HG03175 (cell line): Measurements from ENCODE around the gene SLC10A3.
"Not testable (repeated sequence)": the region's sequence is repeated elsewhere in the genome, so short reads cannot be mapped to it uniquely, and the experiment has no call there.

Experiments used
- ATAC-seq: cut with Tn5 transposase; IDR thresholded peaks from one replicate; pipeline ENCODE4 v1.9.1; 2021; ENCODE audit warnings: mild to moderate bottlenecking, moderate library complexity; ENCODE audit not compliant: unreplicated experiment

Gene SLC10A3

GRCh38 chrX:154509455-154509854 is 19.0 kb upstream of the SLC10A3 start:
- no peak for ATAC-seq

- no peak for ATAC-seq
Measured at GRCh38 chrX:154508384-154508745, 17.9 kb upstream of the SLC10A3 start.

GRCh38 chrX:154507673-154508383 is 17.4 kb upstream of the SLC10A3 start:
- no peak for ATAC-seq

- ATAC-seq, result no peak
Measured at GRCh38 chrX:154506483-154507332, 16.3 kb upstream of the SLC10A3 start.

- no peak for ATAC-seq
Measured at GRCh38 chrX:154505734-154506133, 15.3 kb upstream of the SLC10A3 start.

GRCh38 chrX:154502989-154503388 is 12.6 kb upstream of the SLC10A3 start:
- ATAC-seq, result no peak

- ATAC-seq, result no peak
Measured at GRCh38 chrX:154502098-154502497, 11.7 kb upstream of the SLC10A3 start.

- not testable (repeated sequence) for ATAC-seq
Measured at GRCh38 chrX:154501423-154501822, 11.0 kb upstream of the SLC10A3 start.

- not testable (repeated sequence) for ATAC-seq
Measured at GRCh38 chrX:154496591-154497137, 6.2 kb upstream of the SLC10A3 start.

- ATAC-seq, result no peak
Measured at GRCh38 chrX:154495472-154495922, 5.1 kb upstream of the SLC10A3 start.

- ATAC-seq, result no peak
Measured at GRCh38 chrX:154494715-154495114, 4.3 kb upstream of the SLC10A3 start.

- peak; percentile 18 for ATAC-seq
Measured at GRCh38 chrX:154490021-154490413, 412 bp downstream of the SLC10A3 start.

GRCh38 chrX:154489182-154489581 is 1.2 kb downstream of the SLC10A3 start:
- no peak for ATAC-seq

GRCh38 chrX:154488336-154489075 is 1.9 kb downstream of the SLC10A3 start:
- ATAC-seq, result no peak

- ATAC-seq, result no peak
Measured at GRCh38 chrX:154487518-154488290, 2.7 kb downstream of the SLC10A3 start.

- no peak for ATAC-seq
Measured at GRCh38 chrX:154486396-154487207, 3.8 kb downstream of the SLC10A3 start, which contains the start of gene UBL4A. Gene UBL4A, minus strand, starts transcription at chrX:154486615. Its CDS starts 31 bp downstream, at chrX:154486584.

GRCh38 chrX:154486052-154486395 is 4.4 kb downstream of the SLC10A3 start:
- ATAC-seq, result no peak

GRCh38 chrX:154485150-154486051 is 5.0 kb downstream of the SLC10A3 start:
- ATAC-seq, result no peak
